ENCODE results near the gene GALK1. TPM values are rescaled to one million over a fixed set of nuclear protein-coding genes. Genes with fewer than 3 reads are reported as not detected.
"Not testable (repeated sequence)": the region's sequence is repeated elsewhere in the genome, so short reads cannot be mapped to it uniquely, and the experiment has no call there.

Gene GALK1
- total RNA-seq, 1 donor from 2014 or later: 40.6 TPM

GRCh38 chr17:75767881-75768280 lies 2.9 kb upstream of the GALK1 start:
- no peak for DNase-seq (ENCODE audit: extremely low read depth, low read depth, low spot score)

DNA sequence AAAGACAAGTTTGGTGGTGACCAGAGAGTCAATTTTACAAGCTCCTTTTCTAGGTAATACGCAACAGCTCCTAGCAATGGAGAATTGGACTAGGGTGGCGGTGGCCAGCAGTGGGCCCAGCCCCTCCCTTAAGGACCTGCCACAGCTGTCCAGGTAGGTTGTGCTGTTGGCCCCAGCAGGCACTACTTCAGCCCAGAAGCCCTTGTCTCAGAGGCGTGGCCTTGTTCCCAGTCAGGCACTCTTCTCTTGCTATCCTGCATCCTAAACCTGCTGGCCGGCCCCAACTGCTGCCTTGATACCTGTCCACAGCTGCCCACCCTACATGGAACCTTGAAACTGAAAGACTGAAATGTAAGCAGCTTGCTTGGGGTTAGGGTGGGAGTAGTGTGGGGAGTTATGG lies 989 bp upstream of the GALK1 start:
- no peak for DNase-seq (ENCODE audit: extremely low read depth, low read depth, low spot score)

DNA sequence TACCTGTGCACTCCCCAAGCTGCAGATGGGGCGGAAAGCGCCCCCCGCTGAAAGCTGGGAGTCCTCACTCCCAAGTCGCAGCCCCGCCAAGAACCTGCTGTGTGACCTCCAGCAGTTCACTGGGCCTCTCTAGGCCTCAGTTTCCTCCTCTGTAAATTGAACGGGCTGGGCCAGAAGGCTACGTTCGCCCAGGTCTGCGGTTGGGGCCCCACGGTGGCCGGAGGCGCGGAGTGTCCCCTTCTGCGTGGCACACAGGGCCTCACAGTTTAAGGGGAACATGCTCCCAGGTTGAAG lies 628 bp downstream of the GALK1 start:
- DNase-seq (ENCODE audit: extremely low read depth, low read depth, low spot score): no peak

GRCh38 chr17:75763613-75764416 lies 1.2 kb downstream of the GALK1 start:
- no peak for DNase-seq (ENCODE audit: extremely low read depth, low read depth, low spot score)

GRCh38 chr17:75763269-75763607 lies 1.8 kb downstream of the GALK1 start:
- no peak for DNase-seq (ENCODE audit: extremely low read depth, low read depth, low spot score)

DNA sequence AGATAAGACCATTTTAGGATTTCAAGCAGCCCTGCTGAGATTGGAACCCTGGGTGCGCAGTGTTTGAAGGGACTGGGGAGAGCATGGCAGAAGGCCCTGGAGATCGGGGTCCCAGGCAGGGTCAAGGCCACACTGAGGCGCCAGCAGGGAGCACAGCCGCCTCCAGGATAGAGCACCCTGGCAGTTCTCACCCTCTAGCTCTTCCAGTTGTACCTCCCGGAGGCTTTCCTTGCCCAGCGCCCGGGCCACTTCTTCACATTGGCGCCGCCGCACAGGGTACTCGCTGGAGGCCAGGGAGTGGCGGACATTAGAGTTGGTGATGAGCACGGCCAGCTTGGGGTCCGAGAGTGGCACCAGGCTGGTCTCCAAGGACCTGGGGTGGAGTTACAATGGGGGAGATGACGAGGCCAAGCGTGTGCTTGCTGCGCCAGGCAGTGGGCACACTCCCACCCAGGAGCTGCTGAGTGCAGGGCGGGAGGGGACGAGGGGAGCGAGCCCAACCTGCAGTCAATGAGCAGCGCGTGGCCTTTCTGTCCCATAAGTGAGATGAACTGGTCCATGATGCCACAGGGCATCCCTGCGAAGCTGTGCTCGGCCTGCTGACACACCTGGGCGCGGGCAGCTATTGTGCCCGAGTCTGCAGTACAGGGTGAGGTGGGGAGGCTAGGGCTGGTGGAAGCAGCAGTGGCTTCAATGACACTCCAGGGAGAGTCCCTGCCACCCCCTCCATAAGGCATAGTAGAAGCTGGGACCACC lies 2.3 kb downstream of the GALK1 start:
- DNase-seq (ENCODE audit: extremely low read depth, low read depth, low spot score): no peak

- not testable (repeated sequence) for DNase-seq (ENCODE audit: extremely low read depth, low read depth, low spot score)
Measured at GRCh38 chr17:75759978-75760640, 4.9 kb downstream of the GALK1 start.

GRCh38 chr17:75759457-75759856 lies 5.5 kb downstream of the GALK1 start:
- no peak for DNase-seq (ENCODE audit: extremely low read depth, low read depth, low spot score)

DNA sequence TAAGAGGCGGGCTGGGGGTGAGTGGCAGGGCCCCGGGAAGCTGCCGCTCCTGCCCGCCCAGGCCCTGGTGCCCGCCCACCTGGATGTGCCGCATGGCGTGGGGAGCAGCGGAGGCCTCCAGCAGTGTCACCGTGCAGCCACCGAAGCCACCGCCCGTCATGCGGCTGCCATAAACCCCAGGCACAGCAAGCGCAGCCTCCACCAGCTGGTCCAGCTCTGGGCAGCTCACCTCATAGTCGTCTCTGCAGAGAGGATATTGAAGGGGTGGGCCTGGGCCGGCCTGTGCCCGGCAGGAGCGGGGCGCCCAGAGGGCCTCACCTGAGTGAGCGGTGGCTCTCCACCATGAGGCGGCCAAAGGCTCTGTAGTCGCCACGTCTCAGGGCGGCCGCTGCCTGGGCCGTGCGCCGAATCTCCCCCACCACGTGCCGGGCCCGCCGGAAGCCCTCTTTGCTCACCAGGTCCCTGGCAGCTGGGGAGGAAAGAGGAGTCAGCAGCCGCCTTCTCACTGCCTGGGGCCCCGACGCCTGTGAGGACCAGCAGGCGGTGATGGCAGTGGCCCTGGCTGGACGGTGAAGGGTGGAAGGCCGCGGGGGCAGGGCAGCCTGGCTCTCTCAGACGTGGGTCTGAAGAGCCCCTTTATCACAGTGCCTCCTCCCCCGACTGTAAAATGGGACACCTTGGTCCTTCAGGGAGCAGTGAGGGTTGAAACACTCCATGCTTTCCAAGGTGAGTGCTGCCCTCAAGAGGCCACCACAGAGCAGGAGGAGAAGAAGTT lies 6.7 kb downstream of the GALK1 start:
- no peak for DNase-seq (ENCODE audit: extremely low read depth, low read depth, low spot score)

DNA sequence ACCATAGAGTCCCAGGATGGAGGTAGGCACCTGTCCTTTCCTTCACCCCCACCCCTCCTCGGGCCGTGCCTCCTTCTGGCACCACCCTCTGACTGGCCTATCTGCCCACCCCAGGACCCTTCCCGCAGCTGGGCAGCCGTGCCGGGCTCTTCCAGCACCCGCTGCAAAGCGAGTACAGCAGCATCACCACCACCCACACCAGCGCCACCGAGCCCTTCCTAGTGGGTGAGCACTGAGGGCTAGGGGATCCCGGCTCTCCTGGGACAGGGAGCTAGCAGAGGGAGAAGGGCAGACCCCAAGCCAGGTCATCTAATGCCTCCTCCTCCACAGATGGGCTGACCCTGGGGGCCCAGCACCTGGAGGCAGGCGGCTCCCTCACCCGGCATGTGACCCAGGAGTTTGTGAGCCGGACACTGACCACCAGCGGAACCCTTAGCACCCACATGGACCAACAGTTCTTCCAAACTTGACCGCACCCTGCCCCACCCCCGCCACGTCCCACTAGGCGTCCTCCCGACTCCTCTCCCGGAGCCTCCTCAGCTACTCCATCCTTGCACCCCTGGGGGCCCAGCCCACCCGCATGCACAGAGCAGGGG lies 7.8 kb downstream of the GALK1 start:
- DNase-seq (ENCODE audit: extremely low read depth, low read depth, low spot score): no peak

- no peak for DNase-seq (ENCODE audit: extremely low read depth, low read depth, low spot score)
Measured at GRCh38 chr17:75756451-75757085, 8.4 kb downstream of the GALK1 start.

DNA sequence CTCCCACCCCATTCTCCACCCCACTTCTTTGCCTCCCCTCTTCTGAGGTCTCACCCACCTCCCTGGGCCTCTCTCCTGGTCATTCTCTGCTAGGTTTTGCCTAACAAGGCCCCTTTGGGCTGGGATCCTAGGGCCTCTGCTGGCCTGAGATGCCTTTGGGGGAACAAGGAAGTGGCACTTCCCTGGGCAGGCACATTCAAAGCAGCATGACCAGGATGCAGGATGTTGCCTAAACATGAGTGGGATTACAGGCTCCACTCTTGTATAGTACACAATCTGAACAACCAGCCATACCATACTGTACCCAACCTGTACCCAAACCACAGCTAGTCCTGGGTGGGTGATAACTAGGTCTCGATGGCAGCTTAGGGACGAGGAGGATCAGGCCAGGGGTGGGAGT lies 9.0 kb downstream of the GALK1 start:
- DNase-seq (ENCODE audit: extremely low read depth, low read depth, low spot score): no peak

DNA sequence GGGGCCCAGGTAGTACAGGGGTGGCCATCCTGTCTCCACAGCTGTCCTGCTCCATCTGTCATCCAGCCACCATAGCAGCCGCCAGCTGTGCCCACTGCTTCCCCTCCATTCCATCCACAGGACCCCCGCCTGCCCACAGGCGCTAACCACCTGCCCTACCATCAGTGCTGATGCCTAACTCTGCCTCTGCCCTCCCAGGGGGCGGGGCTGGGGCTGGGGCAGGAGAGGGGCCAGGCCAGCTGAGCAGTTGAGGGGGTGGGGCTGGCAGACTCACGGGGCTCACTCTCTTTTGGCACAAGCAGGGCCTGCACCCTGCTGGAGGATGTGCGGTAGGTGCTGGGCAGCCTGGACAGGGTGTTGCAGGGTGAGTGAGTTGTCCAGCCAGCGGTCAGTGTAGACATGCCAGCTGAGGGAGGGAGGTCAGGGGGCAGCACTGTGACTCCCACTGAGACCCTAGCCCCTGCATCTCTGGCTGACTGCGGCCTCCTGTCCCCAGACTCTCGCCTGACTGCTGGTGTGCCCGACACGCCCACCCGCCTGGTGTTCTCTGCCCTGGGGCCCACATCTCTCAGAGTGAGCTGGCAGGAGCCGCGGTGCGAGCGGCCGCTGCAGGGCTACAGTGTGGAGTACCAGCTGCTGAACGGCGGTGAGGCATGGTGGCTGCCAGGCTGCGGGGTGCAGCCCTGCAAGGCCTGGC lies 9.6 kb downstream of the GALK1 start:
- no peak for DNase-seq (ENCODE audit: extremely low read depth, low read depth, low spot score)

DNA sequence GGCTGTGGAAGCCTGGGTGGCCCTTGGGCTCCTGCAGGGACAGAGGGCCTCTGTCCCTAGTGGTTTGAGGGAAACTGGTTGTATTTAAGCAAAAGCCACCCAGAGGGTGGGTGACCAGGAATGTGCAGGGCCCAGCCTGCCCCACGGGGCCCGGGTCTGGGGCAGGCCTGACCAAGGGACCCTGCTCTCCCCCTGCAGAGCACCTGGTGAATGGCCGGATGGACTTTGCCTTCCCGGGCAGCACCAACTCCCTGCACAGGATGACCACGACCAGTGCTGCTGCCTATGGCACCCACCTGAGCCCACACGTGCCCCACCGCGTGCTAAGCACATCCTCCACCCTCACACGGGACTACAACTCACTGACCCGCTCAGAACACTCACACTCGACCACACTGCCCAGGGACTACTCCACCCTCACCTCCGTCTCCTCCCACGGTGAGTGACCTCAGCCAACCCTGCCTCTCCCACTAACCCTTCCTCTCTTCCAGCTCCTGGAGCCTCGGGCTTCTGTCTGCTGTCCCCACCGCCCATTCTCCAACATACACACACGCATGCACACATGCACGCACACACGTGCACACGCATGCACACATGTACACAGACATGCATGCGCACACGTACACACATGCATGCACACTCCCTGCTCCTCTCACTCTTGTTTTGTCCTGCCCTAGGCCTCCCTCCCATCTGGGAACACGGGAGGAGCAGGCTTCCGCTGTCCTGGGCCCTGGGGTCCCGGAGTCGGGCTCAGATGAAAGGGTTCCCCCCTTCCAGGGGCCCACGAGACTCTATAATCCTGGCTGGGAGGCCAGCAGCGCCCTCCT lies 10.4 kb downstream of the GALK1 start:
- DNase-seq (ENCODE audit: extremely low read depth, low read depth, low spot score): no peak

DNA sequence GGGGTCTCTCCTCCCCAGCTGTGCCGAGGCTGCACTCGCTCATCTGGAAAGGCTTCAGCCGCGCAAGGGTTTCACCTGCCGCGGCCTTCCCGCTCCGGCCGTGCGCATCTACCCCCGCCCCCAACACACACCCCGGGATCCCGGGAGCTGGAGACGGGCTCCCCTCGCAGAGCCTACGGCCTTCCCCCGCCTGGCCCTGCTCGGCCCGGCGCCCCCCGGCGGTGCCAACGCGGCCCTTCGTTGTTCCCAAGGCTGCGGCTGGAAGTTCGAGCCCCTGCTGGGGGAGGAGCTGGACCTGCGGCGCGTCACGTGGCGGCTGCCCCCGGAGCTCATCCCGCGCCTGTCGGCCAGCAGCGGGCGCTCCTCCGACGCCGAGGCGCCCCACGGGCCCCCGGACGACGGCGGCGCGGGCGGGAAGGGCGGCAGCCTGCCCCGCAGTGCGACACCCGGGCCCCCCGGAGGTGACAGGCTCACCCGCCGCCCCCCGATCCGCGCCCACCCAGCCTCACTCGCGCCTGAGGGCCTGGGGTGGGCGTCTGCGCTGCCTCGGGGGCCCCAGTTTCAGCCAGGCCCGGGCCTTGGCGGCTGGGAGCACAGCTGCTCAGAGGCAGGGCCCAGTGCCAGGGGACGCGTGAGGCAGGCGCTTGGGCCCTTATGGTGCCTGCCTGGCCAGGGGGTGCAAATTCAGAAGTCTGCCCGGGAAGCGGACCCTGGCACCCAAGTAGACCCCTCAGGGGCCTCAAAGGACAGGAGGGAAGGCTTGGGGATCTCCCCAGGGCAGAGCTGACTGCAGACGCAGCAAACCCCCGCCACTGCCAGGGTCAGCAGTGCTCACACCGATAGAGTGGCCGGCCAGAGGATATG lies 11.2 kb downstream of the GALK1 start:
- no peak for DNase-seq (ENCODE audit: extremely low read depth, low read depth, low spot score)

- DNase-seq (ENCODE audit: extremely low read depth, low read depth, low spot score): no peak
Measured at GRCh38 chr17:75752802-75753513, 12.0 kb downstream of the GALK1 start.

- DNase-seq (ENCODE audit: extremely low read depth, low read depth, low spot score): no peak
Measured at GRCh38 chr17:75752405-75752709, 12.6 kb downstream of the GALK1 start.

All from glomerular endothelial cell (primary cell).